Cardiac septum (tissue), 1 donor: ENCODE results near the gene CEP290. TPM values are rescaled to one million over a fixed set of nuclear protein-coding genes. Genes with fewer than 3 reads are reported as not detected.
"Not testable (repeated sequence)": the region's sequence is repeated elsewhere in the genome, so short reads cannot be mapped to it uniquely, and the experiment has no call there.

Experiments
- DNase-seq: peaks from one replicate; pipeline ENCODE4 v3.0.0-alpha.2; 2020; ENCODE audit warnings: low spot score
- intact Hi-C: fragments of 100-400 bp; cut with DNase I; formaldehyde crosslinking; loops from one replicate; pipeline ENCODE4 v1.14.0; 2022
- total RNA-seq: library from RNA; stranded (reverse); fragmentation: NEBNext Ultra II Directional; extraction: Animal tissue kit (Norgen Biotek cat#: 25700); gene quantifications from one replicate; pipeline ENCODE4 v1.2.1, GENCODE V29; 2021
- donor health status: DM: no; HTN: no; CAD: no.

The CEP290 gene
- total RNA-seq, 1 donor from 2014 or later = 10.0 TPM

GRCh38 chr12:88058719-88059077, 83.2 kb downstream of the CEP290 start:
- intact Hi-C loops = no loop called here
- DNase-seq = no peak

GRCh38 chr12:88057994-88058718, 83.7 kb downstream of the CEP290 start:
- DNase-seq = no peak
- intact Hi-C loops = no loop called here

GRCh38 chr12:88056571-88056970, 85.3 kb downstream of the CEP290 start:
- DNase-seq = no peak
- intact Hi-C loops = no loop called here

- intact Hi-C loops = no loop called here
- DNase-seq = no peak
Measured at GRCh38 chr12:88052686-88053085, 89.2 kb downstream of the CEP290 start.

- intact Hi-C loops = no loop called here
- no peak for DNase-seq
Measured at GRCh38 chr12:88044035-88044434, 97.9 kb downstream of the CEP290 start.

- intact Hi-C loops = no loop called here
- DNase-seq = no peak
Measured at GRCh38 chr12:88037770-88038169, 104.1 kb downstream of the CEP290 start.

- intact Hi-C loops = no loop called here
- DNase-seq = no peak
Measured at GRCh38 chr12:88036353-88036965, 105.4 kb downstream of the CEP290 start.

- intact Hi-C loops = no loop called here
- DNase-seq = no peak
Measured at GRCh38 chr12:88035907-88036289, 106.0 kb downstream of the CEP290 start.

GRCh38 chr12:88035271-88035906, 106.5 kb downstream of the CEP290 start:
- intact Hi-C loops = no loop called here
- DNase-seq = peak; percentile 95

GRCh38 chr12:88031161-88031560, 110.7 kb downstream of the CEP290 start:
- DNase-seq, intact Hi-C loops: not testable (repeated sequence)

- intact Hi-C loops = no loop called here
- DNase-seq = no peak
Measured at GRCh38 chr12:88029093-88029665, 112.7 kb downstream of the CEP290 start, which contains the start of gene C12orf50. TSS of gene C12orf50 (minus strand) at chr12:88029401. CDS start at chr12:88026962, 2,439 bp downstream.

- no peak for DNase-seq
- intact Hi-C loops = no loop called here
Measured at GRCh38 chr12:88026196-88026595, 115.7 kb downstream of the CEP290 start.

GRCh38 chr12:88017964-88018363, 123.9 kb downstream of the CEP290 start:
- intact Hi-C loops = no loop called here
- DNase-seq = no peak

- intact Hi-C loops = no loop called here
- no peak for DNase-seq
Measured at GRCh38 chr12:88015825-88016224, 126.1 kb downstream of the CEP290 start.

- intact Hi-C loops = no loop called here
- no peak for DNase-seq
Measured at GRCh38 chr12:88011755-88012154, 130.1 kb downstream of the CEP290 start.

- DNase-seq = no peak
- intact Hi-C loops = no loop called here
Measured at GRCh38 chr12:88006351-88006750, 135.5 kb downstream of the CEP290 start.

GRCh38 chr12:88001327-88001726, 140.6 kb downstream of the CEP290 start:
- intact Hi-C loops = no loop called here
- DNase-seq = no peak
